Astrocyte of the spinal cord (primary cell): ENCODE results near the gene ATP11C.

Source experiments
- DNase-seq: peaks from one replicate; pipeline ENCODE4 v3.0.0; 2011; ENCODE audit warnings: low read depth, low spot score
- H3K4me3 ChIP-seq: 2 replicates; pipeline ENCODE4 v1.5.1; 2011; ENCODE audit warnings: low read depth, mild to moderate bottlenecking, low read length, moderate library complexity
- CTCF ChIP-seq: IDR thresholded peaks from 2 replicates; pipeline ENCODE4 v1.5.1; 2012; ENCODE audit warnings: low read depth, mild to moderate bottlenecking, low read length, inconsistent platforms
- in situ Hi-C: cut with HindIII; loops from 2 replicates; pipeline ENCODE4 v1.10.0; 2017; ENCODE audit warnings: low sequenced_read_pairs

Gene ATP11C

DNA sequence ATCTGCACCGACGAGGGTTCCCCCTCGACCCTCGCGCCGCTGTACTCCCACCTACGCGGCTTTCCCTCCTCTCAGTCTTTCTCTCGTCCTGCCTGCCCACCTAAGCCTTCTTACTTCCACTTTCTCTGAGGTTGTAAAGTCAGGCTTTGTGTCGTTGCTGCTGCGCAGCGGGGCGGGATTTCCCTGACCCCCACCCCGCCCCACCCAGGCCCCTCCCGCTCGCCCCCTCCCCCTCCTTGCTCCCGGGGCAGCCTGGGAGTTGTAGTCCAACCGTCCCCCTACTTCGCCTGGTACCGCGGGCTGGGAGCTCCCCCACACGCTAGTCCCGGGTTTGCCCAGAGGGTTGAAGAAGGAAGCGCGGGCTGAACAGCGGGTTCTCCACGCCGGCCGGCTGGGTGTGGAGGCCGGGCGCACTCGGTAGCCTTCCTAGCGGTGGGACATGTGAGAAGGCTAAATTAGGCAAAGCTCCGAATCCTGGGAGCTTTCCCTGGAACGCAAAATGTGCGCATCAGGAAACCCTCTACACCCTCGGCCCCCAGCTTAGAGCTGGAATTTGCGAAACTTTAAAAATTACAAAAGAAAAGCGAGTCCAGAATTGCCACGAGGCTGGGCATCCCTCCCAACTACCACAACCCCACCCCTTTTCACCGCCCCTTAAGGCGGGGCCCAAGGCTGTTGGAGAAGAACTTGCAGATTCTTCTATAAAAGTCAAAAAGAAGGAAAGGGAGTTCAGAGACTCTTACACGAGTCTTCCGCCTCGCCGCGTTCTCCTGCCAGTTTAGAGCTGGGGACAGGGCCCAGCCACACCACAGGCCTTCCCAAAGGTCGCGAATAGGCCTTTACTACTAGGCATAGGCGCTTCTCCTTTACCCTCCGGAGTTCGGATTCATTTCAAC lies at the start of gene ATP11C:
ATP11C (minus strand) TSS at position 153 of the 896 bp plus-strand sequence. CDS start 1,011 bp downstream, outside the sequence.
- DNase-seq: peak; percentile 84
- in situ Hi-C loops: no loop called here
- H3K4me3 ChIP-seq: peak within 1 kb of the TSS; percentile 71
- peak; percentile 17 for TF ChIP-seq CTCF

GRCh38 chrX:139974471-139974870 lies 41.6 kb upstream of the ATP11C start:
- no peak for TF ChIP-seq CTCF

DNA sequence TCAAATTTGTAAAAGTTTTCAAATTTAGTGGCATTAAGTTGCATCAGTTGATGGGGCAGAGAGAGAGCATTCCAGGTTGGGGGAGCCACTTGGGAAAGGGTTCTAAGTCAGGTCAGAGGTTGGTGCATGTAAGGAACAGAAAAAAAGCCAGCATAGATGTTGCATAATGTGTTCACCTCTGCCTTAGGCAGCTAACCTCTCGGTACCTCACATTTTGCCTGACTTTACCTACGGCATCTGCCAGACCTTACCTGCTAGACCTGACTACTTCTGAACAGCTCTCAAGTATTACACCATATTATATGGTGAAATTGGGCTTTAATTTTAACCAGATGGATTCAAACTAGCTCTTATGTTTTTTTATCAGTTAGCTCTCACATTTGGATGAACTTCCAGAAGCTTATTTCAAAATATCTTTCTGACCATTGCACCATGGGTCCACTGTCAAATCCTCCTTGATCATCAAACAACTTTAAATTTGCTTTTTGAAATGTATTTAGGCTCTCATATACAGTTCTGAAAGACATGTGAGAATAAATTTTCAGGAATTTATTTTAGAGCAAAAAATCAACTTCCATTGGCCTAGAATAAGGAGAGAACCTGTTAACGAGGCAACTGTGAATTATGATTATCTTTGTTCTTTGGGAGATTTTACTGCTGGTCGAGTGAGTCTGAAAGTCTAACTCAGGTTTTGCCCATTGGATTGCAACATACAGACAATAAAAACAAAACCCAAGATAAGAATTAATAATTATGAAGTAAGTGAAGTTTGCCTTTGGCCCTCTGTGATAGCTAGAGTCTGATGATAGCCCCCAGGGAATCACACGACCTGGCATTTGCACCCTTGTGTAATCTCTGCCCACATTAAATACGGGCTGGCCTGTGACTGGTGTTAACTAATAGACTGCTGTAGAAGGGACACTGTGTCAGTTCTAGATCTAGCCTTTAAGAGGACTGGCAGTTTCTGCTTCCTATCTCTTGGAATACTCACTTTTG lies 40.1 kb upstream of the ATP11C start:
- no peak for TF ChIP-seq CTCF

More at GRCh38 chrX:139974471-139974870, 41.6 kb upstream of the ATP11C start:
- DNase-seq: no peak
- no peak overlapping the region for H3K4me3 ChIP-seq
- in situ Hi-C loops: no loop called here

GRCh38 chrX:139972113-139972512 lies 39.3 kb upstream of the ATP11C start:
- no peak overlapping the region for H3K4me3 ChIP-seq
- in situ Hi-C loops: no loop called here
- no peak for DNase-seq
- TF ChIP-seq CTCF: no peak

More for the DNA sequence above, 40.1 kb upstream of the ATP11C start:
- no peak for DNase-seq
- no peak overlapping the region for H3K4me3 ChIP-seq
- in situ Hi-C loops: no loop called here

GRCh38 chrX:139971394-139971749 lies 38.5 kb upstream of the ATP11C start:
- TF ChIP-seq CTCF: no peak
- no peak overlapping the region for H3K4me3 ChIP-seq
- DNase-seq: no peak
- in situ Hi-C loops: no loop called here

- no peak overlapping the region for H3K4me3 ChIP-seq
- no peak for DNase-seq
- TF ChIP-seq CTCF: no peak
- in situ Hi-C loops: no loop called here
Observed at GRCh38 chrX:139969286-139969685, 36.4 kb upstream of the ATP11C start.
